SK-N-SH (cell line): ENCODE results near the gene VAMP8.

Source experiments
- CTCF ChIP-seq: fragments of 200-600 bp; sonication (generic); IDR thresholded peaks from 2 replicates; pipeline ENCODE4 v1.6.1; 2017; ENCODE audit warnings: antibody characterized with exemption, mild to moderate bottlenecking, moderate library complexity
- EP300 ChIP-seq, 2 experiments: IDR thresholded peaks; 2 replicates each; pipeline versions ENCODE4 v1.4.0 to v1.6.1; 2012; ENCODE audit warnings: borderline replicate concordance in 1 of 2, low read depth in 1 of 2, low read length in 1 of 2
- RCOR1 ChIP-seq: fragments of 150-350 bp; IDR thresholded peaks from 2 replicates; pipeline ENCODE4 v1.6.1; 2017; ENCODE audit warnings: antibody characterized with exemption, low read length

GRCh38 chr2:85550486-85550885 is 26.9 kb upstream of the VAMP8 start:
- TF ChIP-seq CTCF, result no peak
- TF ChIP-seq EP300 (IDR thresholded peaks at IDR 0.05; ENCODE audit: borderline replicate concordance in 1 of 2, low read depth in 1 of 2, low read length in 1 of 2), result no peak
- no peak for TF ChIP-seq RCOR1
